GM19455 (cell line): ENCODE results near the gene SGSM2.
A peak's percentile ranks its signal among the peaks of the same experiment; 100 is the strongest.

Experiments used
- ATAC-seq: cut with Tn5 transposase; IDR thresholded peaks from one replicate; pipeline ENCODE4 v1.9.1; 2021; ENCODE audit not compliant: unreplicated experiment

SGSM2 gene

DNA sequence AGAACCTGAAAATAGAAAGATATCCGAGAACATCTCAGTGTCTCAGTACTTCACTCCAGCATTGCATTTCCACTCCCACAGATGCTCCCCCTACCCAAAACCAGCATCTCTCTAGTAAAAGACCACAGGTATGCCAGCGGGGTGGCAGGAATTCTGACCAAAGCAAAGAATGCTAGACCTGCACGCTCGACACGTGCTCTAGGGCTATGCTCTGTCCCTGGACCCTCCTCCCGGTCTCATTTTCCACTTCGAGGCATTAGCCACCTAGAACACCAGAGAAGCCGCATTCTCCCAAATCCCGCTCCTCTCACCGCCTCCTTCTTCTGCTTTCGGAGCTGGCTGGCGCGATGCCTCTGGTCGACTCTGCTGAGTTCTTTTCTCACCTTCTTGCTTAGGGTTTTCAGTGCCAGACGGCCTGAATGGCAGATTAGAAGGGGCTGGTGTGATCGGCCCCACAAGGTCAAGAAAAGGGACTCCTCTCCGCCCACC lies 1.5 kb upstream of the SGSM2 start:
- no peak for ATAC-seq

DNA sequence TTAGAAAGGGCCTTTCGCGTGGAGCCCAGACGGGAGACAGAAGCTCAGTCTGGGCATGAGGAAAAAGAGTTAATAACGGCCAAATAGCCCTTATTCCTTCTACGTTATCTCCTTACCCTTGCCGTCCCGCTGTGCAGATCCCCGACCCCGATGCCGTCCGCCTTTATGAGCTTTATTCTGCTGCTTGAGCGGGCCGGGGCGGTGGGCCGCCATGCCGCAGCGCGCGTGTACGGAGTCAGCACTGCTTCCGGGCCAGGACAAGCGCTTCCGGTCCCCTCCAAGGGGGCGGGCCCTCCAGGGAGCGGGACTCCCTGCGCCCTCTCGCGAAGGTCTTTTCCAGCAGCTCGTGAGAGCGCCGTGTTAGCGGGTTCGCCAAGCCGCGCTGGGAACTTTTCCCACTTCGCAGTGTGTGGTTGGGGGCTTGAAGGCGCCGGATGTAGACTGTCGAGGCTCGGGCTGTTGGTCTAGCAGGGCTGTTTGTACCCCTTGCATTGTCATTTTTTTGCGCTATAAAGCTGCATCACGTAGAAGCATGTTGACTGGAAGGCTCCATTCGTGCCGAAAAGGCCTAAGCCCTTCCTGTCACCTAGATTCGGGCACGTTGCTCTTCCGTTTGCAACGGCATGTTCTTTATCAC lies 968 bp upstream of the SGSM2 start, which contains the start of gene TSR1:
Gene TSR1 (minus strand): TSS at position 243 of the 637 bp plus-strand sequence. CDS start 30 bp downstream, at position 213.
- ATAC-seq = peak; percentile 84

- ATAC-seq = peak; percentile 29
Measured at GRCh38 chr17:2337544-2338314, 428 bp downstream of the SGSM2 start.

- no peak for ATAC-seq
Measured at GRCh38 chr17:2338315-2338657, 985 bp downstream of the SGSM2 start.

DNA sequence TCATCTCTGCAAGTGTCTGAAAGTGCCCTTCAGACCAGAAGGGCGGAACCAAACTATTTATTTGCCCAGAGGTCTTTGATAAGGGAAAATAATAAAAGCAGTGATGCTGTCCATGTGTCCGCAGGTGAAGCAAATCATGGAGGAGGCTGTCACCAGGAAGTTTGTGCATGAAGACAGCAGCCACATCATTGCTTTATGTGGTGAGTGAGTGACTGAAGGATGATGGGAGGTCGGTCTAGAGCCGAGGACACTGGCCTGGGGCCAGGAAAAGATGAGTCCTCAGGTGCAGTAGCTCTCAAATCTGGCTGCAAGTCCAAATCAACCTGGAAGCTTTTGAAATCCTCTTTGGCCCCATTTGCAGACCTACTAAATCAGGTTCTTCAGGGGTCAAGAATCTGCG lies 6.1 kb downstream of the SGSM2 start:
- no peak for ATAC-seq

DNA sequence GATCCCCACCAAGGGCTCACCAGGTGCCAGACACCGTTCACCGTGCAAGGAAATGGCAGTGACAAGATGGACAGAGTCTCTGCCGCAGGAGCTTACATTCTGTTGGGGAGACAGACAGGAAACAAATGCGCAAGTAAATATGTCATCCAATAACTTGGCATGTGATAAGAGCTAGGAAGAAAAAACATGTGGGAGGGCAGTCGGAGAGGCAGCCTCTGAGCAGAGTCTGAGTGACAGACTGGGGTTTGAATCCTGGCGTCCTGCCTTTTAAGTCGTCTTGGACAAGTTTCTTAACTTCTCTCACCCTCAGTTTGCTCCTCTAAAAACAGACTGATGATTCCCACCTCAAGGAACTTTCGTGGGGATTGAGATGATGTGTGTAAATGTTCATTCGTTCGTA lies 7.2 kb downstream of the SGSM2 start:
- ATAC-seq = no peak

DNA sequence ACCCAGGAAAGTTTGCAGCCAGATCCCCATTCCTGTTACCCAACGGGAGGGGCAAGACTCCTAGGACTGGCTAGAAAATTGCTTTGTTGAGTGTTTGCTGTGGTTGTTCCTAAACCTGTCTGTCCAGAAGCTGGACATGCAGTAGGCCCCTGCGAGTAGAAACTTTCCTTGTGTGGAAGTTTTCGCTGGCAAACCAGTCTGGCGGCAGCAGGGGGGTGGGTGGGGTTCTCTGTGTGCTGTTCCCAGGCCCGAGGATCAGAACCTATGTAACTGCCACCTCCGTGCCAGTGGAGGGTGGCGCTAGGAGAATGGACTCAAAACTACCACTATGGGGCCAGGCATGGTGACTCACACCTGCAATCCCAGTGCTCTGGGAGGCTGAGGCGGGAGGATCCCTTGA lies 9.2 kb downstream of the SGSM2 start:
- no peak for ATAC-seq

- no peak for ATAC-seq
Measured at GRCh38 chr17:2347805-2348685, 10.7 kb downstream of the SGSM2 start.

DNA sequence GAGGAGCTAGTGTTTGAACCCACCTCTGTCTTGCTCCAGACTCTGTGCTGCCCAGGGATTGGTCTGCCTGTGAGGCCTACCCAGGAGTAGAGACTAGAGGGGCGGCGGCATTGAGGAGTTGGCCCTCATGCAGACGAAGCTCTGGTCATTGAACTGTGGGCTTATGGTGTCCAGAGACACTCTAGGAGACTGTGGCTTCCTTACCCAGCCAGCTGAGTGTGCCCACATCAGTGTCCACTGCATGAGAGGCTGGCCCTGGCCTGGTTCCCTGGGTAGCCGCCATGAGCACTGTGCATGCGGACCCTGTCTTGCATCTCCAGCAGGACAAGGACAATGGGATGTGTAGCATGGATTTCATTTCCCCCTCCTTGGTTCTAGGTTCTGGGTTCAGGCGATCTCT lies 14.0 kb downstream of the SGSM2 start:
- ATAC-seq = no peak

DNA sequence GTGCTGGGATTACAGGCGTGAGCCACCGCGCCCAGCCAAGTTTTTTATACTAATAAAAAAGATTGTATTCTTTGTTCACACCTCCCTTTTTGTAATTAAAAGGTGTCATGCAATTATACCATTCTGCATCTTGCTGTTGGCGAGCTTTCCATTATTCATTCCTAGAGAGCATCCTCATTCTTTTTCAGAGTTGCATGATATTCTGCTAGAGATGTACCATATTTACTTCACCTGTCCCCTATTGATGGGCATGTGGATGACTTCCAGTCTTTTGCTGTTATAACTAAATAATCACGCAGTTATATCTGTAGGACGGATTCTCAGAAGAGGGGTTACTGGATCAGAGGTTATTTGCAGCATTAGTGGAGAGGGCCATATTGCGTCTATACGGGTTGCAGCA lies 17.0 kb downstream of the SGSM2 start:
- ATAC-seq = no peak

GRCh38 chr17:2357237-2357636 lies 19.9 kb downstream of the SGSM2 start:
- ATAC-seq = no peak

DNA sequence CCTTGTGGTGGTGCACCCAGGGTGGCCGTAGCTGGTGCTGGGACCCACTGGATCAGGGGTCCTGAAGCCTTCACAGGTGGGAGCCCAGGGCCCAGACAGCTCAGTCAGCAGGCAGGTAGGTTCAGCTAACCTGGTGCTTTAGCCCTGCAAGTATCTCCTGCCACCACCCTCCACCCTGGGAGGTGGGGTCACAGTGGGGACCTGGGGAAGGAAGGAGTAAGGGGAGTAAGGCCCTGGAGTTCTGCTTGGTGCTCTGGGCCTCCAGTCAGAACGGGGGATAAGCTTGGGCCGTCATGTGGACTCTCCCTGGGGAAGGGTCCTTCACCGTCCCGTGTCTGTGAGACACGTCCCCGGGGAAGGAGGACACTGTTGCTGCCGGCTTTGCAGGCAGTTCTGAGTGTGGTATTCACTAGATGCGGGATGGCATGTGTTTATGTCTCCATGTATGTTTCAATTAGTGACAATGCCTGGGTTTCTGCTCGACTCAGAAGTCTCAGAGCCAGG lies 20.7 kb downstream of the SGSM2 start:
- ATAC-seq = no peak

DNA sequence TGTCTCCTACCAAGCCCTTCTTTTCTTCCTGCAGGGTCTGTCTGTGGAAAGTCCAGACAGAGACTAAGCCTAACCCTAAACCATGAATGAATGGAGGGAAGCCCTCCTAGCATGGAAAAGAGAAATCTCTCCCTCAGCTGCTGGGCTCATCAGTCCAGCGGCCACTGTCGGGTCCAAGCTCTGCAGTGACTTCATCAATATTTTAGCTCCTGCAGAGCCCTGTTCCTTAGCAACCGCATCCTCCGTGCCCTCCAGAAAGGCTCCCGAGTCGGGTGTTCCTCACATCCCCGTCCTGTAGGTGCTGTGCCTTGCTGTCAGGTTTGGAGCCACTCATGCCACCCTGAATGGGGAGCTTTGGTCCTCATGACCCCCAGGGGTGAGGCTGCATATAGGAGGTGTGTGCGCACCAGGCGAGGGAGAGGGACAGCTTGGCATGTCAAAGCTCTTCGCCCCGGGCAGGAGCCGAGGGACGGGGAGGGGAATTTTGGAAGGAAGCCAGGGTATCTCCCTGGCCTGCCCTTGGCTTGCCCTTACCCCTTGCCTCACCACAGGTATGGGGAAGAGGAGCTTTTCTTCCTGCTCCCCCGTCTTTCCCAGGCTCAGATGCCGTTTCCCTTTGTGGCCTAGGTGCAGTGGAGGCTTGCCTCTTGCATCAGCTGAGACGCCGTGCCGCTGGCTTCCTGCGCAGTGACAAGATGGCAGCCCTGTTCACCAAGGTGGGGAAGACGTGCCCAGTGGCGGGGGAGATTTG lies 23.9 kb downstream of the SGSM2 start:
- no peak for ATAC-seq

DNA sequence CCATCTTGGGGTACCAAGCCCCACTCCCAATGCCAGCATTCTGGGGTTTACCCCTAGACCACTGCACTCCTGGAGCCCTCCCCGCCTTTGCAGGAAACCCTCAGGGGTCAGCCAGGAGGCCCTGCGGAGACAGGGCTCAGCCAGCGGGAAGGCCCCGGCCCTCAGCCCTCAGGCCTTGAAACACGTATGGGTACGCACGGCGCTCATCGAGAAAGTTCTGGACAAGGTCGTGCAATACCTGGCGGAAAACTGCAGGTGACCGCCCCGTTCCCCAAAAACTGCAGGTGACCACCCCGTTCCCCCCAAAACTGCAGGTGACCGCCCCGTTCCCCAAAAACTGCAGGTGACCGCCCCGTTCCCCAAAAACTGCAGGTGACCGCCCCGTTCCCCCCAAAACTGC lies 24.7 kb downstream of the SGSM2 start:
- no peak for ATAC-seq

DNA sequence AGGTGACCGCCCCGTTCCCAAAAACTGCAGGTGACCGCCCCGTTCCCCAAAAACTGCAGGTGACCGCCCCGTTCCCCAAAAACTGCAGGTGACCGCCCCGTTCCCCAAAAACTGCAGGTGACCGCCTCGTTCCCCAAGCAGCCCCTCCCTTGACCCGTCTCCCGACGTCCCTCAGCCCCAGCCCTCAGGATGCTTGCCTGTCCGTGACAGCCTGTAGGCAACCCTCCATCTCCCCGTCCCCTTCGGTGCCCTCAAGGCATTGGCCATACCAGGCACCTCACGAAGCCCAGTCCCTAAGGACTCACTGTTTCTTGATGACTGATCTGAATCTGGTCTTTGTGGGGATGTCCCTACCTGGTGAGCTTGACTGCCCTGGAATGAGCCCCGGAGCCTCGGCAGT lies 25.1 kb downstream of the SGSM2 start:
- ATAC-seq = no peak

DNA sequence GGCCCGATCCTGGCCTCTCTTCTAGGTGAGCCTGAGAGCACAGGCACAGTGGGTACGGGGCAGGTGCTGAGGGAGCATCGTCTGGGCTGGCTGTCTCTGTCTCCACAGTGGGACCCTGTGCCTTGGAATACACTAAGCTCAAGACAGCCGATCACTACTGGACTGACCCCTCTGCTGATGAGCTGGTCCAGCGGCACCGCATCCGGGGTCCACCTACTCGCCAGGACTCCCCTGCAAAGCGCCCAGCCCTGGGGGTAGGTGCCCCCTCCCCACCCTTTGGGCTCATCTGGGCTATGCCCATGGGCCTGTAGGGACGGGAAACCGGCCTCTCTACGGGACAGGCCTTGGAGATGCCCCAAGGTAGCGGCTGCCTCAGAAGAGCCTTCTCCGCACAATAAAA lies 25.6 kb downstream of the SGSM2 start:
- no peak for ATAC-seq

DNA sequence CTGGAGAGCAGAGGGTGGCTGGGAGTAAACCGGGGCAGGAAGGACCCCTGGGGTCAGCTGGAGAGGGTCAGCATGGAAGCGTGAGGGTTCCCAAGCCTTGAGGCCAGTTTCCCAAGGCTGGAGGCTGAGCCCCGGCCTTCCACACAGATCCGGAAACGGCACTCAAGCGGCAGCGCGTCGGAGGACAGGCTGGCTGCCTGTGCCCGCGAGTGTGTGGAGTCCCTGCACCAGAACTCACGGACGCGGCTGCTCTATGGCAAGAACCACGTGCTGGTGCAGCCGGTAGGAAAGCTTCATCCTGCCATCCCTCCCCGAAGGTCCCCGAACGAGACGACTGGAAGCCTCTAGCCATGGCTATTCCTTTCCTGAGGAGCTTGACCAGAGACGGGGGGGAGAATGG lies 26.0 kb downstream of the SGSM2 start:
- no peak for ATAC-seq

GRCh38 chr17:2363851-2364762 lies 26.8 kb downstream of the SGSM2 start:
- no peak for ATAC-seq

DNA sequence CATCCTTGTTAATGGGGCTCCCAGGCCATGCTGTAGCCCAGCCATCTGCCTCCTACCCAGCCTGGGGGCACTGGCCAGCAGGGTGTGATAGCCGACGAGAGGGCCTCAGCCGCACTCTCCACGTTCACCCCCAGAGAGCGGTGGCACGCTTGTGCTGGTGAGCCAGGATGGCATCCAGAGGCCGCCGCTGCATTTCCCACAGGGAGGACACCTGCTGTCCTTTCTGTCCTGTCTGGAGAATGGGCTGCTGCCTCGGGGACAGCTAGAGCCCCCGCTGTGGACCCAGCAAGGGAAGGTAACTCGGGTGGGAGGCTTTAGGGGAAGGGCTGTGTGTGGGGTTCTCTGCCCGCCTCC lies 27.4 kb downstream of the SGSM2 start:
- ATAC-seq = no peak

DNA sequence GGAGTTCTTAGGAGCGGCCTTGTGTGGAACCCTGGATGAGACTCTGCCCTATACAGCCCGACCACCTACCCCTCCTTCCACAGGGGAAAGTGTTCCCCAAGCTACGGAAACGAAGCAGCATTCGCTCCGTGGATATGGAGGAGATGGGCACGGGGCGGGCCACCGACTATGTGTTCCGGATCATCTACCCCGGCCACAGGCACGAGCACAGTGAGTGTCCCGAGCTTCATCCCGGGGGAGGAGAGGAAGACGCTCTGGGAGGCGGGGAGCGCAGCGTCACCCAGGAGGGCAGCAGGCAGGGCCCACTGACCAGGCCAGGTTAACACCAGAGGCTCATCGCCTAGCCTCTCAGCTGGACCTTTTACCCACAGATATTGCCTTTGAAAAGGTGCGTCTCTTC lies 27.8 kb downstream of the SGSM2 start:
- no peak for ATAC-seq
